DND-41 (cell line): ENCODE measurements around the gene NELFE.

ENCODE experiments used
- ATAC-seq: fragments of 200-7000 bp; cut with Tn5 transposase; 3 replicates; pipeline ENCODE4 v1.9.1; 2021; ENCODE audit warnings: low read depth; ENCODE audit not compliant: insufficient read depth
- DNase-seq: peaks from one replicate; pipeline ENCODE4 v3.0.0-alpha.2; 2020
- H2AFZ ChIP-seq: 2 replicates; pipeline ENCODE4 v1.6.0; 2012; ENCODE audit warnings: low read depth, low read length
- H3K27ac ChIP-seq: 2 replicates; pipeline ENCODE4 v1.5.1; 2012; ENCODE audit warnings: low read length, inconsistent platforms
- H3K27me3 ChIP-seq: fragments of 200-600 bp; sonication (generic); 2 replicates; pipeline ENCODE4 v1.6.0; 2012; ENCODE audit warnings: low read length, mild to moderate bottlenecking, inconsistent platforms; ENCODE audit not compliant: insufficient read depth, poor library complexity
- H3K36me3 ChIP-seq: 2 replicates; pipeline ENCODE4 v1.5.1; 2012; ENCODE audit warnings: low read length, inconsistent platforms; ENCODE audit not compliant: insufficient read depth
- H3K4me1 ChIP-seq: 2 replicates; pipeline ENCODE4 v1.5.1; 2012; ENCODE audit warnings: mild to moderate bottlenecking, low read length; ENCODE audit not compliant: insufficient read depth
- H3K4me2 ChIP-seq: 2 replicates; pipeline ENCODE4 v1.6.0; 2012; ENCODE audit warnings: mild to moderate bottlenecking, moderate library complexity, low read length, inconsistent platforms; ENCODE audit not compliant: insufficient read depth
- H3K4me3 ChIP-seq, 2 experiments: fragments of 200-600 bp in 1 of 2; shearing (Covaris generic) in 1 of 2; 2 replicates each; pipeline ENCODE4 v1.5.1; 2012 to 2016; ENCODE audit warnings: inconsistent platforms in 2 of 2, low read length in 2 of 2, mild to moderate bottlenecking in 2 of 2, low read depth in 1 of 2, moderate library complexity in 1 of 2
- H3K79me2 ChIP-seq: 2 replicates; pipeline ENCODE4 v1.6.0; 2012; ENCODE audit warnings: low read length, inconsistent platforms; ENCODE audit not compliant: insufficient read depth
- H3K9ac ChIP-seq: 2 replicates; pipeline ENCODE4 v1.6.0; 2012; ENCODE audit warnings: low read depth, mild to moderate bottlenecking, inconsistent platforms, low read length, moderate library complexity
- H3K9me3 ChIP-seq: 2 replicates; pipeline ENCODE4 v1.5.1; 2012; ENCODE audit warnings: low read length, moderate library complexity, mild to moderate bottlenecking, inconsistent platforms; ENCODE audit not compliant: insufficient read depth, severe bottlenecking
- H4K20me1 ChIP-seq: 2 replicates; pipeline ENCODE4 v1.6.0; 2012; ENCODE audit warnings: low read length; ENCODE audit not compliant: insufficient read depth
- EZH2 ChIP-seq: IDR thresholded peaks from 3 replicates; pipeline ENCODE4 v1.6.1; 2012; ENCODE audit warnings: borderline replicate concordance, low read depth, mild to moderate bottlenecking, moderate library complexity, low read length, inconsistent platforms; ENCODE audit not compliant: severe bottlenecking
- TF ChIP-seq, protein P1 (sequence below): IDR thresholded peaks from 2 replicates; pipeline ENCODE4 v1.5.1; 2012; ENCODE audit warnings: borderline replicate concordance, low read length, moderate library complexity, mild to moderate bottlenecking; ENCODE audit not compliant: poor library complexity, severe bottlenecking; ENCODE audit errors: extremely low read depth

NELFE gene

DNA sequence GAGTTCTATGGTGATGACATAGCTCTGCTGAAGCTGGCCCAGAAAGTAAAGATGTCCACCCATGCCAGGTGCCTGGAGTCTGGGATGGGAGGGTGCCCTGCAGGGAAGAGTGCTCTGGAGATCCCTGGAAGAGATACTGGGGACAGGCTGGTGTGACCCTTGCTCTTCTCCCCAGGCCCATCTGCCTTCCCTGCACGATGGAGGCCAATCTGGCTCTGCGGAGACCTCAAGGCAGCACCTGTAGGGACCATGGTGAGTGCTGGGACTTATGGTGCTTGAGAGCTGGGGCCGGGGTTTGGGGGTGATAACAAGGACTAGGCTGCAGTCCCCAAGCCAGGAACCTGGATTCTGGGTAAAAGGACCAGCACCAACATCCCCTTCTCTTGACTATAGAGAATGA is 15.0 kb downstream of the NELFE start:
- Histone ChIP-seq H3K4me1 (no peaks in the 10 kb centered on the region), H3K27ac (no peak overlapping the region), H2AFZ (no peak overlapping the region), H3K79me2 (no peaks in the 10 kb centered on the region), H4K20me1 (no peaks in the 10 kb centered on the region; the same call in 1 of the 2 replicates), H3K9me3 (no peaks in the 10 kb centered on the region), H3K36me3 (no peaks in the 10 kb centered on the region), H3K9ac (no peak overlapping the region), H3K27me3 (peaks cover 10% of the 10 kb centered on the region), H3K4me3 (no peak overlapping the region), H3K4me2 (no peak overlapping the region)
- TF ChIP-seq, protein P1, sequence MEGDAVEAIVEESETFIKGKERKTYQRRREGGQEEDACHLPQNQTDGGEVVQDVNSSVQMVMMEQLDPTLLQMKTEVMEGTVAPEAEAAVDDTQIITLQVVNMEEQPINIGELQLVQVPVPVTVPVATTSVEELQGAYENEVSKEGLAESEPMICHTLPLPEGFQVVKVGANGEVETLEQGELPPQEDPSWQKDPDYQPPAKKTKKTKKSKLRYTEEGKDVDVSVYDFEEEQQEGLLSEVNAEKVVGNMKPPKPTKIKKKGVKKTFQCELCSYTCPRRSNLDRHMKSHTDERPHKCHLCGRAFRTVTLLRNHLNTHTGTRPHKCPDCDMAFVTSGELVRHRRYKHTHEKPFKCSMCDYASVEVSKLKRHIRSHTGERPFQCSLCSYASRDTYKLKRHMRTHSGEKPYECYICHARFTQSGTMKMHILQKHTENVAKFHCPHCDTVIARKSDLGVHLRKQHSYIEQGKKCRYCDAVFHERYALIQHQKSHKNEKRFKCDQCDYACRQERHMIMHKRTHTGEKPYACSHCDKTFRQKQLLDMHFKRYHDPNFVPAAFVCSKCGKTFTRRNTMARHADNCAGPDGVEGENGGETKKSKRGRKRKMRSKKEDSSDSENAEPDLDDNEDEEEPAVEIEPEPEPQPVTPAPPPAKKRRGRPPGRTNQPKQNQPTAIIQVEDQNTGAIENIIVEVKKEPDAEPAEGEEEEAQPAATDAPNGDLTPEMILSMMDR = no peak
- TF ChIP-seq EZH2 = no peak
- DNase-seq (no peak), ATAC-seq (no peak)

DNA sequence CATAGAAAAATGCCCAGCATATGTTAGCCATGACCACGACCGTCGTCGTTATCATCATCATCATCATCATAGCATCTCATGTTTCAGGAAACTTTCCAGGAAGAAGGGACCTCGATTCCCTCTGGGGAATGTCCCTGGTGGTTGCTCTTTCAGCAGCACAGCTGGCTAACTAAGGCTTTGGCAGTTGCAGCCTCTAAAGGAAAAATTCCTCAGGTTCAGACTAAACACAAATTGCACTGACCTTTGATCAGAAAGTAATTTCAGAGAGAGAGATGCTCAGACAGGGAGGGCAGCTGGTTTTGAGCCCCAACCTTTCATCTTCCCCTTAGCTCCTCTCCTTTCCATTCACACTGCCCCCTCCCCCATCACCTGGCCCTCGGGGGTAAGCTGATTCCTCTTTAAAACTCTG is 18.5 kb downstream of the NELFE start:
- Histone ChIP-seq H3K27ac (no peak overlapping the region), H3K4me1 (no peaks in the 10 kb centered on the region), H3K79me2 (no peaks in the 10 kb centered on the region), H3K4me3 (no peak overlapping the region), H3K27me3 (peaks cover 13% of the 10 kb centered on the region), H3K9ac (no peak overlapping the region), H4K20me1 (no peaks in the 10 kb centered on the region; the same call in 1 of the 2 replicates), H3K9me3 (no peaks in the 10 kb centered on the region), H2AFZ (no peak overlapping the region), H3K36me3 (no peaks in the 10 kb centered on the region), H3K4me2 (no peak overlapping the region)
- TF ChIP-seq, protein P1 = no peak
- no peak for TF ChIP-seq EZH2
- DNase-seq (no peak), ATAC-seq (no peak)

DNA sequence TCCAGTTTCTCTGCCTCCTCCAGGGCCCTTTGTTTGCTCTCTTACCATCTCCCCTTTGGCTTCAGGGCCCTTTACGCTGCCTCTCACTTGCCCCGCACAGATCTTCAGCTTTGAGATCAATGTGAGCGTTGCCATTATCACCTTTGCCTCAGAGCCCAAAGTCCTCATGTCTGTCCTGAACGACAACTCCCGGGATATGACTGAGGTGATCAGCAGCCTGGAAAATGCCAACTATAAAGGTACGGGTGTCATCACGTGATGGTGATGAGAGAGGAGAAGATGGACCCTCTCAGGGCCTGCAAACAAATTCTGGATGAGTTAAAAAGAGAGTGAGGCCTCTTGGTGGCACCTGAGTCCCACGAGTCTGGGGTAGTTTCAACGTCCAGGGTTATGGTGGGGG is 22.9 kb downstream of the NELFE start:
- Histone ChIP-seq H3K9ac (no peak overlapping the region), H3K27ac (no peak overlapping the region), H2AFZ (no peak overlapping the region), H3K9me3 (no peaks in the 10 kb centered on the region), H3K4me3 (no peak overlapping the region), H3K27me3 (peaks cover 3% of the 10 kb centered on the region), H4K20me1 (no peaks in the 10 kb centered on the region), H3K36me3 (no peaks in the 10 kb centered on the region), H3K4me2 (no peak overlapping the region), H3K4me1 (no peaks in the 10 kb centered on the region), H3K79me2 (no peaks in the 10 kb centered on the region)
- DNase-seq (no peak), ATAC-seq (no peak)
- TF ChIP-seq EZH2 = no peak
- TF ChIP-seq, protein P1 = no peak

DNA sequence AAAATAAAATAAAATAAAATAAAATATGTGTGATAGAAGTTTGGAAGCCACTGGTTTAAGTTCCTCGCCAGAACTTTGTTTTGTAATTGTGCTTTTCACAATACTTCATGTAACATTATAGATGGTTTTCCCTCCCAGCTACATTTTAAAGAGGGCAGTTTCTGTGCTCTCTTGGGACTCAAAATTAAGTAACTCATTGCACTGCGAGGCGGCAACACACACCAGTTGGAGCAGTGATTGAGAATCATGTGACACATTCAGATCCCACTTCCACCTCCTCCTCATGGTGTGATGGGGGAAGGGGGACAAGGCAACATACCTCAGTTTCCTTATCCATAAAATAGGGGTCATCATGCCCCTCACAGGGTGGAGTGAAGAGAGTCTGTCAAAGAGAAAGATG is 23.8 kb downstream of the NELFE start:
- Histone ChIP-seq H3K27ac (no peak overlapping the region), H2AFZ (no peak overlapping the region), H3K79me2 (no peaks in the 10 kb centered on the region), H3K4me2 (no peak overlapping the region), H3K4me1 (no peaks in the 10 kb centered on the region), H3K27me3 (peaks cover 3% of the 10 kb centered on the region), H3K4me3 (no peak overlapping the region), H3K9me3 (no peaks in the 10 kb centered on the region), H3K9ac (no peak overlapping the region), H4K20me1 (no peaks in the 10 kb centered on the region), H3K36me3 (no peaks in the 10 kb centered on the region)
- no peak for DNase-seq
- no peak for ATAC-seq
- no peak for TF ChIP-seq EZH2
- TF ChIP-seq, protein P1 = no peak
